Activated gamma-delta T cell (primary cell): ENCODE data around the gene LAMB1.
"Not testable (repeated sequence)": the region's sequence is repeated elsewhere in the genome, so short reads cannot be mapped to it uniquely, and the experiment has no call there.

Experiments
- DNase-seq: peaks from one replicate; lab custom pipeline; 2025; lab: John Stamatoyannopoulos, UW

The LAMB1 gene

GRCh38 chr7:107917763-107918651 is 85.0 kb downstream of the LAMB1 start:
- DNase-seq, result no peak

DNA sequence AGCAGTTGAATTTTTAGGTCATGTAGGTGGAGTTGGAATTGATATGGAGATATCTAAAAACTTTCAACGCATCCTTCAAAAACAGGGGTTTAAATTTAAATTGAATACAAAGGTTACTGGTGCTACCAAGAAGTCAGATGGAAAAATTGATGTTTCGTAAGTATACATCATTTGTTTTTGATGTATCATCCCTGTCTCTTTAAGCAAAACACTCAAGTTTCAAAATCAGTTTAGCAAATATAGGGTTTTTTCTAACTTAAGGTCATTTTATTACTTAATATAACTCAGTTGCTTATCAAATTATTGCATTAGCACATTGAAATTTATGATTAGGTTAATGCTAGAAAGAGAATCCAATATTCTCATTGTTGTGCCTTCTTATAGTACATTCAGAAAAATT is 87.4 kb downstream of the LAMB1 start:
- DNase-seq, result no peak

GRCh38 chr7:107914831-107915230 is 88.1 kb downstream of the LAMB1 start:
- no peak for DNase-seq

DNA sequence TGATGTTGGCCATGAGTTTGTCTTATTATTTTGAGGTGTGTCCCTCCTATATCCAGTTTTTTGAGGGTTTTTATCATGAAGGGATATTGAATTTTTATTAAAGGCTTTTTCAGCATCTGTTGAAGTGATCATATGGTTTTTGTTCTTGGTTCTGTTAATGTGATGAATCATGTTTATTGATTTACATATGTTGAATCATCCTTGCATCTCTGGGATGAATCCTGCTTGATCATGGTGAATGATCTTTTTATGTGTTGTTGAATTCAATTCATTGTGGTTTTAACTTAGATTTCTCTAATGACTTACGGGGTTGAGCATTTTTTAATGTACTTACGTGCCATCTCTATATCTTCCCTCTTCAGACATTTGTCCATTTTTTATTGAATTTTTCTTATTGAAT is 89.1 kb downstream of the LAMB1 start:
- no peak for DNase-seq

DNA sequence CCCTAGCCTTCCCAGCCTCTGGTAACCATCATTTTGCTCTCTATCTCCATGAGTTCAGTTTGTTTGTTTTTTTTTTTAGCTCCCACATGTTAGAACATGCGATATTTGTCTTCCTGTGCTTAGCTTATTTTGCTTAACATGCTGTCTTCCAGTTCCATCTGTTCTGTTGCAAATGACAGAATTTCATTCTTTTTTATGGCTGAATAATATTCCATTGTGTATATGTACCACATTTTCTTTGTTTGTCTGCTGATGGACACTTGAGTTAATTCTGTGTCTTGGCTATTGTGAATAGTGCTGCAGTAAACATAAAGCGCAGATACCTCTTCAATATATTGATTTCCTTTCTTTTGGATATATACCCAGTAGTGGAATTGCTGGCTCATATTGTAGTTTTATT is 91.0 kb downstream of the LAMB1 start:
- no peak for DNase-seq

- no peak for DNase-seq
These were observed 93.5 kb downstream of the LAMB1 start for GRCh38 chr7:107909445-107909844.

DNA sequence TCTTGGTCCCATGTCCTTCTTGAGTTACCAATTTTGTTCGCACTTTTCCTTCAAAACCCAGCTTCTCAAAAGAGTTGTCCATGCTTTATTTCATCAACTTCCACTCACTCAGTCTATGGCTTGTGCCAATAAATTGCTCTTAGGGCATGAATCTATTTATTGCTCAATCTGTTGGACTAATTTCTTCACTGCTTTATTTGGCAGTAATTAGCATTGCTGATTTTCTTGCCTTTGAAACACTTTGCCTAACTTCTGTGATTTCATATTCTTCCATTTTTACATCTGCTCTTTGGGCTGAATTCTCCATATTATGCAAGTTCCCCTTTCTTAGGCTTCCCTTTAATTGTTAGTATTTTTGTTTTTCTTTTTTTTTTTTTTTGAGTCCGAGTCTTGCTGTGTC is 95.2 kb downstream of the LAMB1 start:
- DNase-seq, result no peak

DNA sequence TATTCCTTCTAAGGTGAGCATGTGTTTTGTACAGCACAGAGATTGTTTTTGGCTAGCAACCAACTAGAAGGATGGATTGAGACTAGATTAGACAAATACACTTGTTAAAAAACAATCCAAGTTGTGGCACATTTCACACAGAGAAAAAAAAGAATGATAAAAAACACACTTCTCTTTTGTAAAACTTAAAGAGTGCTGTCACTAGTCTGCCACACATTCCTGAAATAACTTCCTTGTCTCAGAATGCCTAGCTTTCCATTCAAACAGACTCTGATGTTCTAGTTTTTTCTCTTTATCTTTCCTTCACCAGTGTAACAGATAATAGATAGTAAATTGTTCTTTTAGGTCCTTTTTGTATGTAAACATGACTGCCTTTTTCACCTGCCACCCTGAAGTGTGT is 100.6 kb downstream of the LAMB1 start:
- DNase-seq, result no peak

DNA sequence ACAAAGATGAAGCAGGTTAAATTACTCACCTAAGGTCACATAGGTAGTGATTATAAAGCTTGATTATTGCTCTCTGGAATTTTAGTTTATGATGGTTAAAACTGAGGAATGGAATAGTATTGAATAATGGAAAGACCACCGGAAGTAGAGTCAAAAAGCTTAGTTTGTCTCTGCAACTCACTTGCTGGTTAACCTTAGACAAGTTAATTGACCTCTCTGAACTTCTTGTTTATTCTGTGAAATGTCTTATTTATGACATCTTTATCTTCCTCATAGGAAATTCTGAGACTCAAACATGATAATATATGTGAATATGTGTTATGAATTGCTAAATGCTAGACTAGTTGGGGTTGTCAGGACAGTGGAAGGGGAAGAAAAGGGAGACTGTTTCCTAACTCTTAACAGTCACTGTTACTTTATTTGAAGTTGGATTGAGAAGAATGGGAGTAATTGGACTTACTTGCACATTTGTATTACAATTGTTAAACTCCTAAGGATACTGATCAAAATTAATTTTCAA is 102.4 kb downstream of the LAMB1 start:
- no peak for DNase-seq

- DNase-seq, result no peak
These were observed 103.9 kb downstream of the LAMB1 start for GRCh38 chr7:107898997-107899594.

- not testable (repeated sequence) for DNase-seq
These were observed 110.6 kb downstream of the LAMB1 start for GRCh38 chr7:107892367-107892741.

DNA sequence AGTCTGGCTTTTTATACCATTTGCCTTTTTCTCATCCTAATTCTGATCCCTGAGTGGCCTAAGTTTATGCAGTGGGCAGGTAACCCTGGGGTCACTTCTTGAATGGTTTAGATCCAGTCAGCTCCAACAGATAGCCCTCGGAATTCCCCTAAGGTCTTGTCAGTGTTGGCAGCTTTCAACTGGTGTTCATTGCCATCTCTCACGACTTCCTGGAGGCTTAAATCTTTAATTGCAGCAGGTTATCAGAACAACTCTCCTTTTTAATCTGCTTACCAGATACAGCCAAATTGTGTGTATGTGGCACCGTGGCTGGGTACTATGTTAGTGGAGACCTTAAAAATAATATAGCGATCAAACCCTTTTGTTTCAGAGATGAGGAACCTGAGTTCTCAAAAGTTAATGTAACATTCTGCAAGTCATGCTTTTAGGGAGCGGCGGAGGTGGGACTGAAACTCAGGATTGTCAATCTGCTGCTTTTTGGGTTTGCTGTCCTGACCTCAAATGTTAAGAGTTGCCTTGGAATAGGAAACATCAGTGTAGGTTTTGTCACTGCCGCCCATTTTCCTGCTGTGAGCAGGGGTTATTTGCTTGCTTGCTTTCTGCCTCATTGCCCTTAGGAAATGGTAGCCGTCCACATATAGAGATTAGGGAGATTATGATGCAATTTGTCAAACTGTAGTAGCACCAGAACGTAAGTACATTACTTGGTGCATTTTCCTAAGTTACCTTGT is 111.2 kb downstream of the LAMB1 start:
- DNase-seq, result no peak

DNA sequence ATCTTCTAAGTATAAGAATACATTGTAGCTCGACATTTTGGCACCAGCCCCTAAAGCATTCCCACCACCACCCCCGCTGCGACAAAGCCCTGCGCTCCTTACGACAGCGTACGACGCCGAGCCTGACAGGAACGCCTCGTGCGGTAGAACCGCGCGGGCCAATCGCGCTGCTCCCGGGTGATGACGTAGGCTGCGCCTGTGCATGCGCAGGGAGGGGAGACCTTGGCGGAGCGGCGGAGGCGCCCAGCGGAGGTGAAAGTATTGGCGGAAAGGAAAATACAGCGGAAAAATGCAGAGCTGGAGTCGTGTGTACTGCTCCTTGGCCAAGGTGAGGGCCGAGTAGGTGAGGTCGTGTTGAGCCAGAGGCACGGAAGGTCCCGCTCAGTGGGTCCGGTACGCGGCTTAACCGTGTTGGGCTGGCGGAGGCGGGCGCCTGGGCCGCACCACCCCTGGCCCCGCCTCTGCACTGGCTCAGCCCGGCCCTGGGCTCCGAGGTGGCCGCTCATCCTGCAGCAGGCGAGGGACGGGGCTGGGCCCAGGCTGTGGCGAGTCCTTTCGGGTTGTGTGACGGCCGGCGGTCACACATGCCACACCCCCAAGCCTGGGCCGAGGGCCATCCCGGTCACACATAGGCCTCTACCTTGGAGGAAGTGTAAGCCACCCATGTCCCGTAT is 111.9 kb downstream of the LAMB1 start, which contains the start of gene DLD:
DLD (plus strand) TSS at position 222 of the 674 bp plus-strand sequence; CDS start at position 290, 68 bp downstream.
- peak; percentile 91 for DNase-seq

DNA sequence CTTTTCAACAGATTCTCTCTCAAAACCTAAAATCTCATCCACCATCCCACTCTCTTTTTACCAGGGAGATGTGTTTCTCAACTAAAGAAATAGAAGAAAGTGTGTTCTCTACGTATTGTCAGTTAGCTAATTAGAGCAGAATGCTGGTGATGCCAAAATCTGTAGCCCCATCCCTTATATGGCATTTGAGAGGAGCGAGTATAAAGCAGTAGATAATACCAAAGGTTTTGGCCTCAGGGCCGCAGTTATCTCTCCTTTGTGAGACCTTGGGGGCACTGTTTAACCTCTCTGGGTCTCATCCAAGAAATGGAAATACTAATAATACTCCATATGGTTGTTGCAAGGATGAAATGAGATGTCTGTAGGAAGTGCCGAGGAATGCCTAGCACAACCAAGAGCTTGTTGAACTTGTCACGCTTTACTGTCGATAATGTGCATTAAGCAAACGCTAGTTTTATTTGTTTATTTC is 112.4 kb downstream of the LAMB1 start:
- no peak for DNase-seq

DNA sequence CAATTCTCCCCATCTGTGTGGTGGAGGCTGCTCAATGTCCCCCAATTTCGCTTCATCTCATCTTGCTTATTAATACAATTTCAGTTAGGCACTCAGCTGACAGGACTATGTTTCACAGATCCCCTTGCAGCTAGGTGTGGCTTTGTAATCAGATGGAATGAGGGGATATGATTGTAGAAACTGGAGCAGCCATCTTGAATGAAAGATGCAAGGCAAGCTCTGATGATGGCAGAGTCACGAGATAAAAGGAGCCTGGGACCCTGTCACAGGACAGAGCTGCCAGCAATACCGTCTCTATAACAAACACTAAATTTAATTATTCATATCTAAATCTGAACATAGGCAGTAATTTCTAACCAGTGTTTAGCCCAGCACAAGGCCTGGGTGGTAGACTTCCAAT is 113.0 kb downstream of the LAMB1 start:
- DNase-seq, result no peak

GRCh38 chr7:107887827-107888226 is 115.1 kb downstream of the LAMB1 start:
- DNase-seq, result peak; percentile 7

DNA sequence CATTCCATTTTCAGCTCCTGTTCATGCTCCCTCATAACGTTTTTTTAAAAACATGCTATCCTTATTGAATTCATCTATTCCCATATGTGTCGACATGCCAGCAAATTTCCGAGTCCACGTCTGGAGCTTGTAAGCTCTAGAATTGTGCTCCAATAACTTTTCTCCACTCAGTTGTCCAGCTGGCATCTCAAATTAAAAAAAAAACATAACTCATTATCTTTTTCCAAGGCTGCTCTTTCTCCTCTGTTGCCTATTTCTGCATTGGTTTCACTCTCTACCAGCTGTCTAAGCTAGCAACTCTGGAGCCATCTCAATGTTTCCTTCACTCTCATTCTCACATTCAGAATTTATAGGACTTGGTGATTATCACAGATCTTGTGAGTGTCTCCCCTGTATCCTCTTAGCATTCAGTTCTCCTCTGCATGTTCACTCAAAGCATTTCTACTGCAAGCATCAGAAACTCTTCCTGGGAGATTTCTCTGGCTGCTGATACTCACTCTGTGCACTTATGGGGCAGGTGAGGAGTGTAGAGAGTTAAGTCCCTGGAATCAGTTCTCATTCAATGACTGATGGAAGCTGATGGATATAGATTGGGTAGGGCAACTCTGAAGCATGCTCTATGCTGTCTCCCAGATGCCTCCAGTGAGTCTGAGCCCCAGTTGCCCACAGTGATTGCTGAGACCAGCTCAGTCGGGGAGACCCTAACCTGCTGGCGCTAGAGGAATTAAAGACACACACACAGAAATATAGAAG is 118.7 kb downstream of the LAMB1 start:
- no peak for DNase-seq

GRCh38 chr7:107882766-107883165 is 120.2 kb downstream of the LAMB1 start:
- no peak for DNase-seq

GRCh38 chr7:107879400-107880035 is 123.4 kb downstream of the LAMB1 start:
- no peak for DNase-seq

- no peak for DNase-seq
These were observed 124.3 kb downstream of the LAMB1 start for GRCh38 chr7:107878636-107879035.
